ENCODE results near the gene MACF1.

Gene MACF1

DNA sequence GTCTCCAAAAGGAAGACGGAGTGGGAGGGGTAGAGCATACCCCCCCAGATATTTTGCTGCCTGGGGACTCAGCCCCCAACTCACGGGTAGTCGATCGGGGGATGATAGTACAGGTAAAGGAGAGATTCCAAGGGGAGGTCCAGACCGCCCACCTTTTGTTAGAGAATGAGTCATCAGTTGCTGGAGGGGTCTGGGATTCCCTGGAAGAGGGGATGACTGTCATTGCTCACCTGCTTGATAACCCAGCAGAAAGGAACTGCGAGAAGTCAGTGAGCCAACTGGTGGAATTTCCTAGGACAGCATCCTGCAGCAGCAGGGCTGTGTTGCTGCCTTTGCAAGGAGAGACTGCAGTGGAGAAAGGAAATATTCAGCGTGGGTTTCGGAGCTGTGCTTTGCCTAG, 64.4 kb downstream of the MACF1 start:
- peak; percentile 57 for DNase-seq

DNA sequence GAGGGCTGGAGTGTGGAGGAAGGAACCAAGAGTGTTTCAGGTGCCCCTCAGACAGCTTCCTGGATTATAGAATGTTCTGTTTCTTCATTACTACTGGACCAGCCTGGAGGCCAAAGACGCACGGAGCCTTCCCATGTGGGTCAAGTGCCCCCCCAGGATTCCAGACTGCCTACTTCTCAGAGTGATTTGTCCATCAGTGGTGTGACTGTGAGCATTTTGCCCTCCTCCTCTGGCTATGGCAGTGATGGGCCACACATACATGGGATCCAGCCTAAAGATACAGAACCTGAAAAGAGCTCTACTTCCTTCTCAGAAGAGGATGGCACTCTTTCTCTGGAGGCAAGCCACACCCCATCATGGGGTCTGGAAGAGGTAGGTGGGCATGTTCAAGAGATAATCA, 64.9 kb downstream of the MACF1 start:
- no peak for DNase-seq

DNA sequence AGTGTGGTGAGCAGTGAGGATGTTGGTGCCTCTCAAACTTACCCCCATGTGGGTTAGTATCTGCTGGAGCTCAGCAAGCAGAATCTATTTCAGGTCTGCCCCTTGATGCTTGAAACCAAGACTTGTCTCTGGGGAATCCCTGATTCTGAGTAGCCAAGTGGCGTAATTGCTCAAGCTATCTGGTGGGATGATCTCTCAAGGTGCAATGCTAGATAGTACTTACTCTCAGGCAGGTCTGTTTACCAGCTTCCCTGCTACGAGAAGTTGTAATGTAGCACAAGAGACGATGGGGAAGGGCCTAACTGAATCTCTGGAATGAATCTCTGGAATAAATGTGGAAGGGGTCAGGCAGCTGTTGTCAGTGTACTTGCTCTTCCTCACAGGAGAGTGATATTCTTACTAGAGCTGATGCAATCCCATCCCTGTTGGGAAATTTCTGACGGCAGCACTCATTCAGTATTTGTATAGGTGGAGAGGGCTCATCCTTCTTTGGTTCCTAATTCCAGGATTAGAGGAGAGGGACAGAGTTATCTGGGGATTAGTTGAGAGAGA, 65.4 kb downstream of the MACF1 start:
- DNase-seq: peak; percentile 64

DNA sequence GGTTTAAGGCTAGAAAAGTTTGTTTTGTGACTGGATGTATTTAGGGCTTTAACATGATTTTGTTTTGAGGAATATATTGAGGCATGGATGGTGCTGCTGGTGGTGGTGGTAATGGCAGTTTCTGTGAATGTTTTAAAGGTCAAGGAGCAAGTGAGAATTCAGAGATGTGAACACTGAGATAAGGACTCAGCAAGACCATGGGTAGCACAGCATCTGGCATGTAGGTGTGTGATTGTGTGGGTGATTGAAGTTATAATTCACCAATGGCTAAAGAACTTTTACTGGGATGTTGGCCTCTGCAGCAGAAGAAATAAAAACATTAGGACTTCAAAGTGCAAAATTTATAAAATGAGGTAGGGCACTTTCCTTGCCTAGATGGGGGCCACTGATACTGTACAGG, 65.9 kb downstream of the MACF1 start:
- DNase-seq: no peak

DNA sequence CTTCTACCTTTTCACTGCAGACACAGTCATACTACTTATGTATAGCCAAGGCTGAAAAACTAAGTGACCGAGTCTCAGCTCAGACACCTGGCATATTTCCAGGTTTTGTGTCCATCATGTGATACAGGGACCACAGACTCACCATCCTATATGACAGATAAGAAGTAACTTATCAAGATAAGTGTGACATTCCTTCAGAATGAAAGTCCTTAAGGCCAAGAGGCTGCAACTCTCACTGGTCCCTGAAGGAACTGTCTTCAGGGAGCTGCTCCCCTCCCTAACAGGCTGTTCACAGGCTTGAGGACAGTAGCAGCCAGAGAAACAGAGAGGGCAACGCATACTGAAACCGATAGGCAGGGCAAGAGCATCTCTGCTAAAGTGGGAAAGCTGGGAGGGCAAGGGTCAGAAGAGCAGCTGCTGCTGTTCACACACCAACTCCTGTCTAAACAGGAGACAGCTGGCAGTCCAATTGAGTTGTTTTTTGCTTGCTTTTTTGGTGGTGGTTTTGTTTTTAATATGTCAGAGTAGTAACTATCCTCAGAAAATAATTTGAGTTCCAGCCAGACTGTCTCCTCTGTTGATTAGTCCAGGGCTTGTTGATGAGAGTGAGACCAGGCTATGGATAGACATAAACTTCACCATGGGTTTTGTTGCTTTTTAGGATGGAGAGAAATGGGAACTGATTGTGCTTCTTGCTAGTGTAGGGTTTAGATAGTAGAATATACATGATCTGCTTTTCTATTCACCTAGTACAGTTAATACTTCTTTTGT, 67.7 kb downstream of the MACF1 start:
- peak; percentile 62 for DNase-seq

DNA sequence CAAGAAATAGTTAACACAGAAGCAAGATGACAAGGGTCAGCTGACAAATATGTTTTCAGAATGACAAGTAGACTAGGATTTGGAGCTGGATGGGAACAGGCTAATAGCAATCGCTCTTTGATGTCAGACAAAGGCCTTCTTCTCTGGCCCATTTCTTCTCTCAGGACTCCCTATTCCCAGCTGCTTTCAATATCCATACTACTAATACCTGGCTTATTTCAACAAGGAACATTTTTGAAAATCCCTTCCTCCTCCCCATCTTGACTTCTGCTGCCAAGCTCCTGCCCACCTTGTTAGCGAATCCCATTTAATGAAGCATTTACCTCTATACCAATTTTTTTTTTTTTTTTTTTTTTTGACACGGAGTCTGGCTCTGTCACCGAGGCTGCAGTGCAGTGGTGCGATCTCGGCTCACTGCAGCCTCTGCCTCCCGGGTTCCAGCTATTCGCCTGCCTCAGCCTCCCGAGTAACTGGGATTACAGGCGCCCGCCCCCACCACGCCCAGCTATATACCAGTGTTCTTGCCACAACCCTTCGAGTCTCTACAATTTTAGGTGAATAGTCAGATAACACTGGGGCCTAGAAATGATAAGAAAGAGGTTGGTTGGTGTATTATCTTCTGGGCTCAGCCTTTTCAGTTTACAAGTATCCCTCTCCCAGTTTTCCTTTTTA, 68.4 kb downstream of the MACF1 start:
- peak; percentile 42 for DNase-seq

DNA sequence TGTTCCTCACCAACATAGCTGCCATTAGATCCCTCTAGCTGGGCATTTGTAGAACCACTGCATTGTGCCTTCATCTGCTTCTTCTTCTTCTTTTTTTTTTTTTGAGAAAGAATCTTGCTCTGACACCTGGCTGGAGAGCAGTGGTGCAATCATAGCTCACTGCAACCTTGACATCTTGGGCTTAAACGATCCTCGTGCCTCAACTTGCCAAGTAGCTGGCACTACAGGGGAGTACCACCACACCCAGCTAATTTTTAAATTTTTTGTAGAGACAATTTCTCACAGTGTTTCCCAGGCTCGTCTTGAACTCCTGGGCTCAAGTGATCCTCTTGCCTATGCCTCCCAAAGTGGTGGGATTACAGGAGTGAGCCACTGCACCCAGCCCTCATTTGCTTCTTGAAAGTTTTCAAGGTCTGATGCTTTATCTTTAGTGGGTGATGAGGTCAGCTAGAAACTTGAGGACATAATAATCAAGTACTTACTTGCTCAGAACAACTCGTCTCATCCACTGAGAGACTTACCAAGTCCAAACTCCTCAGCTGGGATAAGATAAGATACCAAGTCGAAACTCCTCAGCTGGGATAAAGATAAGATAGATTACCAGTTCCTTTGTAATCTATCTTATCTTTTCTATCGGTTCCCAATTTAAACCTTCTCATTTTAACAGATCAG, 71.5 kb downstream of the MACF1 start:
- DNase-seq: peak; percentile 28

DNA sequence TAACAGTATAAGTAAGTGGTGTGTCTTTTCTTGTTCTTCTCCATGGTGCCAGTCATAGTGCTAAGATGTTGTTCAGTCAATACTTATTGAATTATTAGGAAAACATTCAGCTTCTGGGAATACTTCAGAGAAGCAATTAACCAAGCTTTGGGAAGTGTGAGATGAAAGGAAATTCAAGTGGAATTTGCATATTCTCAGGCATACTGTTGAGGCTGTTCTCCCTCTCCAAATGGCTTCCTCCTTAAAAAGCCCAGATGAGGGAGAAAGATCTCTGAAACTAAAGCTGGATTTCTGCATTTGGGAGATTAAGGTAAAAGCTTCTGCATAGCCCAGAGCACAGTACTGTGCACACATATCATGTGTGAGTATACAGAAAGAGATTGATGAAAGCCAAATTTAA, 73.4 kb downstream of the MACF1 start:
- DNase-seq: no peak

DNA sequence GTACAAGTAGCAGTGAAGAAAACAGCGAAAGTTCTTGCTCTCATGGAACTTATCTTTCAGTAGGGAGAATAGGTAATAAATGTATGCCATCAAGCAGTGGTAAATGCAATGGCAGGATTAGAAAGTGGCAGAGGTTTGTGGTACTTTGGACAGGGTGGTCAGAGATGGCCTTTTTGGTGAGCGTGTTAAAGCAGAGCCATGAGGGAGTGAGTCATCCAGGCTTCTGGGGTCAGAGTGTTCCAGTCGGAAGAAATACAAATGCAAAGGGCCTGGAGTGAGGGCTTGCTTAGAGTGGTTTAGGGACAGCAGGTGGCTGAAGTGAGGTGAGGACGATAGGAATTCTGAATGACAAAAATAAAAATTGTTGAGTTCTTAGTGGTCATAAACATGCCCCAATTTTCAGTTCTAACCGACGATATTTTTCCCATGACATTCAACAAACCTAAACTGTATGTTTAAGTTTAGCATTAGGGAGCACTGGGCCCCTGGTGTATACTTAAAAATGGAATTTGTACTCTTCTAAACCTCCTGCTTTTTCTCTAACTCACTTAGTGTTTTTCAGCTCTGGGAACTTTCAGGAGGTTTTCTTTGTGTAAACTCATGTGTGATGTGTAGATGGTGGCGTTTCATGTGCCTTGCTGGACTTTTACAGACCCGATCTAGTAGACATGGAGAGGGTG, 78.2 kb downstream of the MACF1 start:
- DNase-seq: no peak

DNA sequence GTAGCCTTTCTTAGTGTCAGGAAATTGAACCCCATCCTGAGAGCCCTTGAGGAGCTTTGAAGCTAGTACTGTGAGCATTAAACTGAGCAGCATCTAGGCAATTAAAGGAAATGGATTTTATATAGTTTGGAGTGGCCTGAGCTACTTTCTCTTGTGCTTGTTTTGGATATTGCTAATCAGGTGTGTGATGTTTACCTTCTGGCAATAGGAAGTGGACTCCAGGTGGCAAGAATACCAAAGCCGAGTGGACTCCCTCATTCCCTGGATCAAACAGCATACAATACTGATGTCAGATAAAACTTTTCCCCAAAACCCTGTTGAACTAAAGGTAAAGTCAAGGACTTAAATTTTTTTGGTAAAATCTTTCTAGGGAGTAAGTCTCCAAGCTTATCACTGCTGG, 79.4 kb downstream of the MACF1 start:
- DNase-seq: peak; percentile 79

DNA sequence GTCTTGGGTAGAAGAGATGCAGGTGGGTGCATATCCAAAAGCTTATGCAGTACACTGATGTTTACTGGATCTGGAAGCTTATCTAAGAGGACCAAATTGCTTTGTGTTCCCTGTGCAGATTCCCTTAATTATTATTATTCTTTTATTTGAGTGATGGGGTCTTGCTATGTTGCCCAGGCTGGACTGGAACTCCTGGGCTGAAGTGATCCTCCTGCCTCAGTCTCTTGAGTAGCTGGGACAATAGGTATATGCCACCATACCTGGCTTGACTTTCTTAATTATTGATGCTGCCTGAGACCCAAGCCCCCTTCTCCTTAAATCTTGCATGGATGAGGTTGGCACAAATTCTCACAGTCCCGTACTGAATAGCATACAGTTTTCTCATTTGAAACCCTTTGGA, 83.0 kb downstream of the MACF1 start:
- no peak for DNase-seq

DNA sequence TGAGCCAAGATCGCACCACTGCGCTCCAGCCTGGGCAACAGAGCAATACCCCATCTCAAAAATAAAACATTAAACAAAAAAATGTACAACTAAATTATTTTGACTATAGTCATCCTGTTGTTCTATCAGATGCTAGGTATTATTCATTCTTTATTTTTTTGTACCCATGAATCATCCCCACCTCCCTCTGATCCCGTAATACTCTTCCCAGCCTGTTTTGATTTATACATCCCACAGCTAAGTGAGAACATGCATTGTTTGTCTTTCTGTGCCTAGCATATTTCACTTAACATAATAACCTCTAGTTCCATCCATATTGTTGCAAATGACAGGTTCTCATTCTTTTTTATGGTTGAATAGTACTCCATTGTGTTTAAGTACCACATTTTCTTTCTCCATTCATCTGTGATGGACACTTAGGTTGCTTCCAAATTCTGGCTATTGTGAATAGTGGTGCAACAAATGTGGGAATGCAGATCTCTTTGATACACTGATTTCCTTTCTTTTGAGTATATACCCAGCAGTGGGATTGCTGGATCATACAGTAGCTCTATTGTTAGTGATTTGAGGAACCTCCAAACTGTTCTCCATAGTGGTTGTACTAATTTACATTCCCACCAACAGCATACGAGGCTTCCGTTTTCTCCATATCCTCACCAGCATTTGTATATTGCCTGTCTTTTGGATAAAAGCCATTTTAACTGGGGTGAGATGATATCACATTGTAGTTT, 84.4 kb downstream of the MACF1 start:
- DNase-seq: no peak

DNA sequence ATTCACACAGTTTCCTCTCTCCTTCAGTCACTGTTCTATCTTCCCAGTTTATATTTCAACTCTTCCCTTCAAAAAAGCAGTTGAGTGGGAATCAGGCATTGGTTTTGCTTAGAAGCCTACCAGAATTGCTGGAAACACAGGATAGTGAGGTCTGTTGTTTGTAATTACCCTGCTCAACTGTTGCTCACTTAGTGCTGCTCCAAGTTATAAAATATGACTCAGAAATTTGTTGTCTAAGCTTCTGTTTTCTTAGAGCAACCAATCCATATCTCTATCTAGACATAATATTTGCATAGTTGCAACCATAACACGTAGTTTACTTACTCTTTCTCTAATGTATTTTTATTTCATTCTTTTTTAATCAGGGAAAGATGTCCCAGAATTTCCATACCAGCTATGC, 87.9 kb downstream of the MACF1 start:
- no peak for DNase-seq

DNA sequence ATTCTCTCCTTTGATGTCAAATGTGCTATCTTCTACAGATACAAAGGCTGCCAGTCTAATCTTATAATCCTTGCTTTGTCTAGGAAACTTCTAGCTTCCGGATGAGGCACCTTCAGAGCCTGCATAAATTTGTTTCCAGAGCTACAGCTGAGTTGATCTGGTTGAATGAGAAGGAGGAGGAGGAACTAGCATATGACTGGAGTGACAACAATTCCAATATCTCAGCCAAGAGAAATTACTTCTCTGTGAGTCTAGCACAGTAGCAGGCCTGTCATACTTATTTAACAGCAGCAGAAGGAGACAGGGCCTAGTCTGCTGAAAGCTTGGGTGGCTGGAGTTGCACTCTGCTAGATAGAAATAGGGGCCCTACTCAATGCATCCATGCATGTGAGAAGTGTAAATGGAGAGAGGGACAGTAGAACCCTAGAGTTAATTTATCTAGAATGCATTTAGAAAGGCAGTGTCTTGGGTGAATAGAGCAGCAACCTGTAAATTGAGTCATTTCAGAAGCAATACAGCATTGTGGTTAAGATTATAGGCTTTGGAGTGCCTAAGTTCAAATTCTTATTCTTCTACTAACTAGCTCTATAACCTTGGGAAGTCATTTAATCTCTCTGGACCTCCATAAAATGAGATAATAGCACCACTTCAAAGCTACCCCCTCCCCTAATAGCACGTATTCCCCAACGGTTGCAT, 89.0 kb downstream of the MACF1 start:
- DNase-seq: no peak

DNA sequence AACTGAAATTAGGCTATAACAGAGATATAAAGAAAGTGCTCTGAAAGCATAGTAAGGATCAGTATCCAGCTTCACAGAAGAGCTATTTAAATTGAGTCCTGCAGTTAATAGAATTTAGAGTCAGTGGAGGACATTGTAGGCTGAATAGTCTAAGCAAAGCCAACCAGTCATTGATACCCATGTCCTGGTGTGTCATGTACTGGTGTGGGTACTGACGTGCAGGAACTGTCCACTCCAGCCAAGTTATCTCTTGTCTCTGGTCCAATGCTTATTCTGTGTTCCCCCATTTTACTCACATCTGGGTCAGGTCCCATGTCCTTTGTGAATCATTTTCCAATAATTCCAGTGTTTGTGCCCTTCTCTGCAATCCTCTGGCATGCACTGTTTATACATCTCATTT, 90.0 kb downstream of the MACF1 start:
- no peak for DNase-seq

DNA sequence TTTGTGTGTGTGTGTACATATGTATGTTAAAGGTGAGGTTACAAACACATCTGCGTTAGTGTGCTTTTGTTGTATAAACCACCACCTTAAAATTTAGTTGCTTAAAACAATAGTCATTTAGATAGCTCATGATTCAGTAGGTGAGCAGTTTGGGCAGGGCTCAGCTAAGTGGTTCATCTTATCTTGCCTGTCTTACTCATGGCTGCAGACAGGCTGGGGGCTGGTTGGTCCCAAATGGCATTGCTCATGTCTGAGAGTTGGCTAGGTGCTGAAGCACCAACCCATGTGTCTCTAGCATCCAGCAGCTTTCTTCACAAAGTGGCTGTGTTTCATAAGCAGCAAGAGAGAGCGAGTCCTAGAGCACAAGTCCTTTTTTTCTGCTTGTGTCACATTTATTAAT, 91.4 kb downstream of the MACF1 start:
- no peak for DNase-seq

DNA sequence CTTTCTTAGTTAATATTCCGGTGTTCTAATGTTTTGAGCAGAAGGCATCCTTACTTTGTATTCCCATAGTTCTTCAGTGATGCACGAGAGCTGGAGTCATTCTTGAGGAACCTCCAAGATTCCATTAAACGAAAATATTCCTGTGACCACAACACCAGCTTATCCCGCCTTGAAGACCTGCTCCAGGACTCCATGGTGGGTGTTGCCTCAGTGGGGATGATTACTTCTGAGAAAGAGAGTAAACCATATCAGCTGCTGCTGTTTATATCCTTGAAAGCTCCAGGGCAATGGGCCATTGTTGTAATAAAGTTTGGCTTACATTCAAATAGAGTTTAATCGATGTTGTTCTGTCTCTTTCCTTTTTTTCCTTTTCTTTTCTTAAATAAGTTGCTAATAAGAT, 93.1 kb downstream of the MACF1 start:
- no peak for DNase-seq

DNA sequence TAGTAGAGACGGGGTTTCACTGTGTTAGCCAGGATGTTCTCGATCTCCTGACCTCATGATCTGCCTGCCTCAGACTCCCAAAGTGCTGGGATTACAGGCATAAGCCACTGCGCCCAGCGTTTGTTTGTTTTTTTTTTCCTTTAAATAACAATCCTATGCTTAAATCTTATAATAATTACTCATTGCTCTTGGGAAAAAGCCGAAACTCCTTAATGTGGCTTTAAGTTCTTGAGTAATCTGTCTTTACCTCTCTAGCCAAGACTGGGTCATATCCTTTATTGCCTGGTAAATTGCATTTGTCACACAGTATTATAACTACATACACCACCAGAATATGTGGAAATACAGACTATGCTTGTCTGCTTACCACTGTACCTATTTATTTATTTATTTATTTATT, 97.1 kb downstream of the MACF1 start:
- no peak for DNase-seq

DNA sequence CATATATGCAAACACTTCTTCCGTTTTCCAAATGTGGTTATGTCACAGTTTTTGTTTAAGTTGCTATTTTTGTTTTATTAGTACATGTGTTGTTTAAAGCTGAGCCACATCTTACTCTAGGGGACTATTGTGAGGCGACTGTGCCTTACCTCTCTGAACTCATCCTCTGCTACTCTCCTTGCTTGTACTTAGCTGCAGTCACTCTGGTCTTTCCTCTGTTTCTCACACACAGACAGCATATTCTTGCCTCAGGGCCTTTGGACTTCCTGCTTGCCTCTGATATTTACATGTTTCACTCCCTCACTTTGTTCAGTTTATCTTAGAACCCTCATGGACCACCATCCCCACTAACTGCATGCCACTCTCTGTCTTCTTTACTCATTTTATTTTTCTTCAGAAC, 101.1 kb downstream of the MACF1 start:
- DNase-seq: no peak

DNA sequence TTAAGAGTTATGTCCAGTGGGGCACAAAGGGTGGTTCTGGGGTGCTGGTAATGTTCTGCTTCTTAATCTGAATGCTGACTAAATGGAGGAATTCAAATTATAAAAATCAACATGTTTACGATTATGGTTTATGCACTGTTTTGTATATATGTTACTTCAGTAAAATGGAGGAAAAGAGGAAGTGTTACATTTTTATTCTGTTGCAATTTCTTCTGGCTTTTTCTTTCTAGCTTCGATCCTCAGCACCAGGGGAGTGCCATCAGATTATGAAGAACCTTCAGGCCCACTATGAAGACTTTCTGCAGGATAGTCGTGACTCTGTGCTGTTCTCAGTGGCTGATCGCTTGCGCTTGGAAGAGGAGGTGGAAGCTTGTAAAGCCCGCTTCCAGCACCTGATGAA, 105.5 kb downstream of the MACF1 start:
- DNase-seq: no peak

DNA sequence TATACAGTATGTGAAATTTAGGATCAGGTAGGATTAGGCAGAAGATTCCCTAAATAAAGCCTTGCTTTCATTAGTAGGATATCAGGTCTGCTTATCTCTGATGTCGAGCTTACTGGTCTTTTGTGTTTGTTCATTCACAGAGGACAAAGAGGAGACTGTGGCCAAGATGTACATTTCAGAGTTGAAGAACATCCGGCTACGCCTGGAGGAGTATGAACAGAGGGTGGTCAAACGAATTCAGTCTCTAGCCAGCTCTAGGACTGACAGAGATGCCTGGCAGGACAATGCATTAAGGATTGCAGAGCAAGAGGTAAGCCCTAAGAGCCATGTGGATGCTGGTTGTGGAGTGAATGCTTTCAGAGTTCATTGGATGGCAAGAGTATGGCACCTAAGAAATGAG, 106.2 kb downstream of the MACF1 start:
- no peak for DNase-seq

DNA sequence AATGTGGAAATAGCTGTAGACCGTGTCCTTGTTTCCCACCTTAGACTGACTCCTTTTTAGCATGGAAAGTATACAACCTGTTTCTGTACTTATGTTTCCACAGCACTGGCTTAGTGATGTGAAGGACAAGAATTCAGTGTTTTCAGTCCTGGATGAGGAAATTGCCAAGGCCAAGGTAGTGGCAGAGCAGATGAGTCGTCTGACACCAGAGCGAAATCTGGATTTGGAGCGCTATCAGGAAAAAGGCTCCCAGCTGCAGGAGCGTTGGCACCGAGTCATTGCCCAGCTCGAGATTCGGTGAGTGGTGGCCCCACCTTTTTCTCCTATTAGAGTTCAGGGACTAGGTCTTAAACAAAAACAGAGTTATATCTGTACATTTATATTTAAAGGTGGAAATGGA, 112.6 kb downstream of the MACF1 start:
- no peak for DNase-seq
